ENCODE measurements around the gene ARHGAP20. TPM values are rescaled to one million over a fixed set of nuclear protein-coding genes. Genes with fewer than 3 reads are reported as not detected.

Gene ARHGAP20
- total RNA-seq, 2 experiments from 2014 or later = 0.02 to 0.18 TPM

GRCh38 chr11:110710628-110711381 lies 1.4 kb downstream of the ARHGAP20 start:
- DNase-seq (no peak), ATAC-seq (no peak)
- Mint-ChIP-seq H3K4me1 (peaks cover 20% of the 10 kb centered on the region), H3K9me3 (ENCODE audit: low read depth) (no peaks in the 10 kb centered on the region), H3K36me3 (no peaks in the 10 kb centered on the region), H3K27ac (no peak overlapping the region), H3K27me3 (peaks cover 67% of the 10 kb centered on the region), H3K4me3 (peak overlapping the region; percentile 31)
- CTCF ChIA-PET = interaction anchor here (0.8 kb wide), 1 partner anchor 260 kb away, joined by 3 read pairs; no protein-coding TSS in a partner anchor

GRCh38 chr11:110704210-110704864 lies 7.9 kb downstream of the ARHGAP20 start:
- CTCF ChIA-PET = no interaction called here
- H3K36me3 Mint-ChIP-seq = no peaks in the 10 kb centered on the region
- DNase-seq = no peak
- H3K27ac Mint-ChIP-seq = no peak overlapping the region
- no peaks in the 10 kb centered on the region for H3K9me3 Mint-ChIP-seq (ENCODE audit: low read depth)
- peaks cover 29% of the 10 kb centered on the region for H3K27me3 Mint-ChIP-seq
- ATAC-seq = no peak
- no peaks in the 10 kb centered on the region for H3K4me1 Mint-ChIP-seq
- no peak overlapping the region for H3K4me3 Mint-ChIP-seq

- Mint-ChIP-seq H3K4me1 (no peaks in the 10 kb centered on the region), H3K27me3 (peaks cover 14% of the 10 kb centered on the region), H3K27ac (no peak overlapping the region), H3K4me3 (no peak overlapping the region), H3K36me3 (no peaks in the 10 kb centered on the region), H3K9me3 (ENCODE audit: low read depth) (no peaks in the 10 kb centered on the region)
- DNase-seq = no peak
- CTCF ChIA-PET = no interaction called here
- ATAC-seq = no peak
Measured at GRCh38 chr11:110691926-110692325, 20.3 kb downstream of the ARHGAP20 start.

GRCh38 chr11:110689306-110689705 lies 22.9 kb downstream of the ARHGAP20 start:
- DNase-seq = no peak
- no peaks in the 10 kb centered on the region for H3K4me1 Mint-ChIP-seq
- H3K4me3 Mint-ChIP-seq = no peak overlapping the region
- no peaks in the 10 kb centered on the region for H3K9me3 Mint-ChIP-seq (ENCODE audit: low read depth)
- peaks cover 6% of the 10 kb centered on the region for H3K27me3 Mint-ChIP-seq
- H3K36me3 Mint-ChIP-seq = no peaks in the 10 kb centered on the region
- H3K27ac Mint-ChIP-seq = no peak overlapping the region
- CTCF ChIA-PET = no interaction called here
- no peak for ATAC-seq

- CTCF ChIA-PET = interaction anchor here (0.5 kb wide), 1 partner anchor 245 kb away, joined by 3 read pairs; no protein-coding TSS in a partner anchor
- Mint-ChIP-seq H3K4me3 (no peak overlapping the region), H3K27me3 (peaks cover 3% of the 10 kb centered on the region), H3K4me1 (no peaks in the 10 kb centered on the region), H3K9me3 (ENCODE audit: low read depth) (no peaks in the 10 kb centered on the region), H3K27ac (no peak overlapping the region), H3K36me3 (no peaks in the 10 kb centered on the region)
- DNase-seq (no peak), ATAC-seq (no peak)
Measured at GRCh38 chr11:110679323-110679975, 32.8 kb downstream of the ARHGAP20 start.

GRCh38 chr11:110675548-110675947 lies 36.7 kb downstream of the ARHGAP20 start:
- Mint-ChIP-seq H3K4me1 (no peaks in the 10 kb centered on the region), H3K27me3 (peaks cover 5% of the 10 kb centered on the region), H3K36me3 (no peaks in the 10 kb centered on the region), H3K4me3 (no peak overlapping the region), H3K27ac (no peak overlapping the region), H3K9me3 (ENCODE audit: low read depth) (no peaks in the 10 kb centered on the region)
- CTCF ChIA-PET = no interaction called here
- DNase-seq (no peak), ATAC-seq (no peak)

- Mint-ChIP-seq H3K4me3 (no peak overlapping the region), H3K4me1 (no peaks in the 10 kb centered on the region), H3K27ac (no peak overlapping the region), H3K9me3 (ENCODE audit: low read depth) (no peaks in the 10 kb centered on the region), H3K36me3 (no peaks in the 10 kb centered on the region), H3K27me3 (peaks cover 8% of the 10 kb centered on the region)
- no peak for DNase-seq
- CTCF ChIA-PET = no interaction called here
- ATAC-seq = no peak
Measured at GRCh38 chr11:110665689-110666465, 46.4 kb downstream of the ARHGAP20 start.

GRCh38 chr11:110655967-110656366 lies 56.3 kb downstream of the ARHGAP20 start:
- H3K27ac Mint-ChIP-seq = no peak overlapping the region
- ATAC-seq = no peak
- H3K4me3 Mint-ChIP-seq = no peak overlapping the region
- H3K27me3 Mint-ChIP-seq = peaks cover 4% of the 10 kb centered on the region
- no peak for DNase-seq
- no peaks in the 10 kb centered on the region for H3K9me3 Mint-ChIP-seq (ENCODE audit: low read depth)
- CTCF ChIA-PET = no interaction called here
- no peaks in the 10 kb centered on the region for H3K4me1 Mint-ChIP-seq
- H3K36me3 Mint-ChIP-seq = no peaks in the 10 kb centered on the region

GRCh38 chr11:110654456-110654855 lies 57.8 kb downstream of the ARHGAP20 start:
- no peak overlapping the region for H3K27ac Mint-ChIP-seq
- no peaks in the 10 kb centered on the region for H3K36me3 Mint-ChIP-seq
- H3K4me1 Mint-ChIP-seq = no peaks in the 10 kb centered on the region
- CTCF ChIA-PET = no interaction called here
- no peak for DNase-seq
- H3K4me3 Mint-ChIP-seq = no peak overlapping the region
- H3K27me3 Mint-ChIP-seq = peaks cover 4% of the 10 kb centered on the region
- no peaks in the 10 kb centered on the region for H3K9me3 Mint-ChIP-seq (ENCODE audit: low read depth)
- no peak for ATAC-seq

- DNase-seq (no peak), ATAC-seq (no peak)
- no peak overlapping the region for H3K4me3 Mint-ChIP-seq
- CTCF ChIA-PET = no interaction called here
- no peaks in the 10 kb centered on the region for H3K4me1 Mint-ChIP-seq
- H3K27ac Mint-ChIP-seq = no peak overlapping the region
- H3K36me3 Mint-ChIP-seq = no peaks in the 10 kb centered on the region
- no peaks in the 10 kb centered on the region for H3K9me3 Mint-ChIP-seq (ENCODE audit: low read depth)
- H3K27me3 Mint-ChIP-seq = peaks cover 2% of the 10 kb centered on the region
Measured at GRCh38 chr11:110645253-110645652, 67.0 kb downstream of the ARHGAP20 start.

- Mint-ChIP-seq H3K27ac (no peak overlapping the region), H3K4me3 (no peak overlapping the region), H3K27me3 (peaks cover 5% of the 10 kb centered on the region), H3K9me3 (ENCODE audit: low read depth) (peaks cover 2% of the 10 kb centered on the region), H3K4me1 (no peaks in the 10 kb centered on the region), H3K36me3 (no peaks in the 10 kb centered on the region)
- DNase-seq (no peak), ATAC-seq (no peak)
- CTCF ChIA-PET = interaction anchor here (1.5 kb wide), 1 partner anchor 15 kb away, joined by 3 read pairs; no protein-coding TSS in a partner anchor
Measured at GRCh38 chr11:110634370-110634769, 77.9 kb downstream of the ARHGAP20 start.

GRCh38 chr11:110631551-110631950 lies 80.7 kb downstream of the ARHGAP20 start:
- Mint-ChIP-seq H3K27me3 (peaks cover 5% of the 10 kb centered on the region), H3K4me1 (no peaks in the 10 kb centered on the region)
- CTCF ChIA-PET = no interaction called here

GRCh38 chr11:110629594-110629993 lies 82.6 kb downstream of the ARHGAP20 start:
- Mint-ChIP-seq H3K27ac (no peak overlapping the region), H3K9me3 (ENCODE audit: low read depth) (peaks cover 2% of the 10 kb centered on the region), H3K27me3 (peaks cover 5% of the 10 kb centered on the region), H3K4me3 (no peak overlapping the region), H3K36me3 (no peaks in the 10 kb centered on the region), H3K4me1 (no peaks in the 10 kb centered on the region)
- DNase-seq (no peak), ATAC-seq (no peak)
- CTCF ChIA-PET = no interaction called here

More at GRCh38 chr11:110631551-110631950, 80.7 kb downstream of the ARHGAP20 start:
- Mint-ChIP-seq H3K36me3 (no peaks in the 10 kb centered on the region), H3K27ac (no peak overlapping the region), H3K4me3 (no peak overlapping the region), H3K9me3 (ENCODE audit: low read depth) (peaks cover 2% of the 10 kb centered on the region)
- DNase-seq (no peak), ATAC-seq (no peak)
